Measurements from ENCODE around the gene SNTG2.

DNA sequence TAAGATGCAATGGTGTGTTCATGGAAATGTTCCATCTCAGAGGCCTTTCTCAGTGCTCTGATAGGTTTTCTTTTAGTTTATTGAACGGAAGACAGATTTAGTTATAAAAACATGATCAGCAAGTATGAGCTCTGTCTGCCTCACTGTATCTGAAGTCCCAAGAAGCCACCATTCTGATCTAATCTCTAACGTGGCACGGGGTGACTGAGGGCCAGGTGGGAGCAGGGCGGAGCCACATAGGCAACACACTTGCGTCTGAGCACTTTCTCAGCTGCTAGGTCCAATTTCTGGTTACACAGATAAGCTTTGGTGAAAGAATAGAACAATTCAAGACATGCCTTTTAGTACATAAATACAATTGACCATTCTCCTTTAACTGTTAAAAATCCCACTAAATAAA, 60.4 kb downstream of the SNTG2 start:
- TF ChIP-seq, protein P1, sequence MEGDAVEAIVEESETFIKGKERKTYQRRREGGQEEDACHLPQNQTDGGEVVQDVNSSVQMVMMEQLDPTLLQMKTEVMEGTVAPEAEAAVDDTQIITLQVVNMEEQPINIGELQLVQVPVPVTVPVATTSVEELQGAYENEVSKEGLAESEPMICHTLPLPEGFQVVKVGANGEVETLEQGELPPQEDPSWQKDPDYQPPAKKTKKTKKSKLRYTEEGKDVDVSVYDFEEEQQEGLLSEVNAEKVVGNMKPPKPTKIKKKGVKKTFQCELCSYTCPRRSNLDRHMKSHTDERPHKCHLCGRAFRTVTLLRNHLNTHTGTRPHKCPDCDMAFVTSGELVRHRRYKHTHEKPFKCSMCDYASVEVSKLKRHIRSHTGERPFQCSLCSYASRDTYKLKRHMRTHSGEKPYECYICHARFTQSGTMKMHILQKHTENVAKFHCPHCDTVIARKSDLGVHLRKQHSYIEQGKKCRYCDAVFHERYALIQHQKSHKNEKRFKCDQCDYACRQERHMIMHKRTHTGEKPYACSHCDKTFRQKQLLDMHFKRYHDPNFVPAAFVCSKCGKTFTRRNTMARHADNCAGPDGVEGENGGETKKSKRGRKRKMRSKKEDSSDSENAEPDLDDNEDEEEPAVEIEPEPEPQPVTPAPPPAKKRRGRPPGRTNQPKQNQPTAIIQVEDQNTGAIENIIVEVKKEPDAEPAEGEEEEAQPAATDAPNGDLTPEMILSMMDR (IDR thresholded peaks at IDR 0.05) = no peak
- TF ChIP-seq CREM (CRISPR knock-in tag; IDR thresholded peaks at IDR 0.05) = no peak
